NCI-H2227 treated with DMSO at 0.1 percent for 48 hours (cell line): ENCODE measurements around the gene PIK3R1.

ENCODE experiments used
- DNase-seq: peaks from one replicate; lab custom pipeline; 2025; lab: John Stamatoyannopoulos, UW

Gene PIK3R1

DNA sequence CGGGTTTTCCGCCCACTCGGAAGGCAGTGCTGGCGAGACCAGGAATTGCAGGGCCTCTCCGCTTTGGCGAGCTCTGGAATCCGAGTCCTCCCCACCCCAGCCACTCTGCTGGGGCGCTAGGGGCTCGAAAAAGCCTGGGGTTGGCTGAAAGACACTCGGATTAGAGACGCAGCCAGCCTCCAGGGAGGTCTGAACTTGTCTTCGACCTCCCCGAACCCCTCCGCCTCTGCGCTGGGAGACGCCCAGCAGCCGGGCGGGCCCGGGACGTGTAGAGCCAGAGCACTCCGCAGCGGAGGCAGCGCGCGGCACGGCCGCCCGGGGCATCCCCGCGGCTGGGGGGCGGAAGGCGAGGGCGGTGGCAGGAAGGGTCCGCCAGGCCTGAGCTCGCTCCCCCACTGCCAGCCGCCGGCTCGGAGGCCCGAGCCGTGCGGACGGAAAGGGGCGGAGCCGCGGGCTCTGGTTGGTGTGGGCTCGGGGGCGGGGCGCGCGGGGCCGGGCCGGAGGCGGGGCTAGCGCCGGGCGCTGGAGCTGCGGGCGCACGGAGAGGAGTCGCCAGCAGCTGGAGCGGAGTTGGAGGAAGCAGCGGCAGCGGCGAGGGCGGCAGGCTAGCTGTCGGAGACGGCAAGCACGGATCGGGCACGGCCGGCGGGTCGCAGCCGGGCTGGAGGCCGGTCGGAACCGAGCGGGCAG lies at the start of gene PIK3R1:
PIK3R1 (plus strand) TSS at position 549 of the 690 bp plus-strand sequence. CDS start 10,920 bp downstream, outside the sequence.
- DNase-seq, result peak; percentile 87

DNA sequence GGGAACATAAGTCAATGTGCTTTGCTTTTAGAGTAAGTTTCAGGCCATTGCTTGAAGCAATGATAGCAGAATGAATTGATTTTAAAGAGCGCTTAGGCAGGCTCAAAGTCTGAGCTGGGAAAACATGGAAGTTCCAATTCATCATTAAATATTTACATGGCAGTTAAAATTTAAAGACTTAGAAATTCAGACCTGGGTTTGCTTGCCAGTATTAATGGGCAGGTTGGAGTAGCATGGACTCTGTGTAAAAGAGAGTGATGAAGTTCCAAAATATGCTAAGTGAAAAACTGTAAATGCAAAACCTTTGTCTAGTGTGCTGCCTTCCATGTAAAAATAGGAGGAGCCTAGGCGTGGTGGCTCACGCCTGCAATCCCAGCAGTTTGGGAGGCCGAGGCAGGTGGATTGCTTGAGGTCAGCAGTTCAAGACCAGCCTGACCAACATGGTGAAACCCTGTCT lies 48.3 kb upstream of the PIK3R1 start:
- DNase-seq, result no peak

GRCh38 chr5:68169903-68170302 lies 45.7 kb upstream of the PIK3R1 start:
- DNase-seq, result no peak

- no peak for DNase-seq
These were observed 44.6 kb upstream of the PIK3R1 start for GRCh38 chr5:68170826-68171558.

GRCh38 chr5:68172314-68172713 lies 43.2 kb upstream of the PIK3R1 start:
- DNase-seq, result no peak

- no peak for DNase-seq
These were observed 42.5 kb upstream of the PIK3R1 start for GRCh38 chr5:68173007-68173406.

GRCh38 chr5:68176253-68176652 lies 39.3 kb upstream of the PIK3R1 start:
- no peak for DNase-seq

DNA sequence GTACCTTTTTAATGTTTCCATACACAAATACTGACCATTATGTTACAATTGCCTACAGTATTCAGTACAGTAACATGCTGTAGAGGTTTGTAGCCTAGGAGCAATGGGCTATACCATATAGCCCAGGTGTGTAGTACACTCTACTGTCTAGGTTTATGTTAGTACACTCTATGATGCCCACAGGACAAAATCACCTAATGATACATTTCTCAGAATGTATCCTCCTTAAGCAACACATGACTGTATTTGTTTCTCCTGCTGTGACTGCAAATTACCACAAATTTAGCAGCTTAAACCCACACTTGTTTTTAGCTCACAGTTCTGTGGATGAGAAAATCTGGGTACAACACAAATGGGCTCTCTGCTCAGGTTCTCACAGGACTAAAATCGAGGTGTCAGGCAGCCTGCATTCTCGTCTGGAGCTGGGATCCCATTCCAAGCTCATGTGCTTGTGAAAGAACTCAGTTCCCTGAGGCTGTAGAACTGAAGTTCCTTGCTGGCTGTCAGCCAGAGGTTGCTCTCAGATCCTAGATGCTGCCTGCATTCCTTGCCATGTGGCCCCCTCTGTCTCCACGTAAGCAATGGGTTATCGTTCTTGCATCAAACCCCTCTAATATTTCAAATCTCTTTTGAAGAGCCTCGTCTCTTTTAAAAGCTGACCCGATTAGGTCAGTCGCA lies 38.6 kb upstream of the PIK3R1 start:
- no peak for DNase-seq

- DNase-seq, result no peak
These were observed 37.9 kb upstream of the PIK3R1 start for GRCh38 chr5:68177676-68178075.

GRCh38 chr5:68178579-68178978 lies 37.0 kb upstream of the PIK3R1 start:
- no peak for DNase-seq

- no peak for DNase-seq
These were observed 35.2 kb upstream of the PIK3R1 start for GRCh38 chr5:68180121-68181038.

DNA sequence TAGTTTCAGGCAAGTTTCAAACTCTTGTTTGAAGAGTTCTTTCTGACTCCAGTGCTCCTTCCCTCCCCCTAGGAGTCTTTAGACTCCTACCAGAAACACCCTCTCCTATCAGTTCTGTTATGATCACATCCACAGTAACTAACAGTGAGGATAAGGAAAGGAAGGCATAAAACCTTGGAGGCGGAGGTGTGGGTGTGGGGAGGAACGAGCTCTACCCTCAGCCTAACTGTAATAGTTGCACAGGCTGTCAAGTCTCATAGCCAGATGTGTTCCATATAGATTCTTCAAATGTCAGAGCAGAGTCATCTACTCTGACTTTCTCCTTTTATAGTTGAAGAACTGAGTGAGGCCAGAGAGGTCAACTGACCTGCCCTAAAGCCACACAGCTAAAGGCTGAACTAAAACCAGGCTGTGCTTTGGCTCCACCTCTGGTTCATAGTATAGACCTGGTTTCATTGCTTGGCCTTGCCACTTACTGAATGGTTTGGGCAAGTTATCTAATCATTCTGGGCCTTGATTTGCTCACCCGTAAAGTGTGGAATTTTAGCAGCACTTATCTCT lies 34.4 kb upstream of the PIK3R1 start:
- no peak for DNase-seq

DNA sequence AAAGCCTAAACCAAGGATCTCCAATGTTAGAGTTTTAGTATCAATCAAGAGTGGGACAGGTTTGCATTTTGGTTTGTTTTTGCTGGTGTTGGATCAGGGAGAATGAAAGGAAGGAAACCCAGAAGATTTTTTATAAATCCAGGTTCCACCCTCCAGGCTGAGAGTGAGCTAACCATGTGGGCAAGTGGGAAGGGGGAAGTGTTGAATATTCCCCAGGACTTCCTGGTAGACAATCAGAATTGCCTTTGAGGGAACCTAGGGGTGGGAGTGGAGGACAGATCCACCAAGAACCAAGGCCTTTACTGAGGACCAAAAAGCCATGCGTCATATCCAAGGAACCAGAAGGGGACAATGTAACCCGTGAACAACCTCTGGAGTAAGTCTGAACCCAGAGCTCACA lies 33.5 kb upstream of the PIK3R1 start:
- no peak for DNase-seq

DNA sequence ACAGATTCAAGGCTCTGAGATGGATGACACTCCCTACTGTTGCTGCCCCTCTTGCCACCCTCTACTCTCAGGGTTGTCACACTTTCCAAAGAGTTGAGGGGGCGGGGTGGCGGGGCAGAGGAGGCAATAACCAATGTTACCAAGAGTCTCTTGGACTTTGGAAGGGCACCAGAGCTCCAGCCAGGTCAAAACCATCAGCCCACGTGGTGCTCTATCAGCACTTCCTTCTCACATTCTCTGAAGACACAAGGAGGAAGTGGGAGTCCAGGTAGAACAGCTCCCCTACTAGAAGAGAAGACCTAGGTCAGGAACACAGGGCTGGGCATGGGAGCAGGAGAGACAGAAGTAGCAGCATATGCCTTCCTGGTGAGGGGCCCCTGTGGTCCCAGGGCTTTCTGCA lies 33.0 kb upstream of the PIK3R1 start:
- DNase-seq, result no peak

DNA sequence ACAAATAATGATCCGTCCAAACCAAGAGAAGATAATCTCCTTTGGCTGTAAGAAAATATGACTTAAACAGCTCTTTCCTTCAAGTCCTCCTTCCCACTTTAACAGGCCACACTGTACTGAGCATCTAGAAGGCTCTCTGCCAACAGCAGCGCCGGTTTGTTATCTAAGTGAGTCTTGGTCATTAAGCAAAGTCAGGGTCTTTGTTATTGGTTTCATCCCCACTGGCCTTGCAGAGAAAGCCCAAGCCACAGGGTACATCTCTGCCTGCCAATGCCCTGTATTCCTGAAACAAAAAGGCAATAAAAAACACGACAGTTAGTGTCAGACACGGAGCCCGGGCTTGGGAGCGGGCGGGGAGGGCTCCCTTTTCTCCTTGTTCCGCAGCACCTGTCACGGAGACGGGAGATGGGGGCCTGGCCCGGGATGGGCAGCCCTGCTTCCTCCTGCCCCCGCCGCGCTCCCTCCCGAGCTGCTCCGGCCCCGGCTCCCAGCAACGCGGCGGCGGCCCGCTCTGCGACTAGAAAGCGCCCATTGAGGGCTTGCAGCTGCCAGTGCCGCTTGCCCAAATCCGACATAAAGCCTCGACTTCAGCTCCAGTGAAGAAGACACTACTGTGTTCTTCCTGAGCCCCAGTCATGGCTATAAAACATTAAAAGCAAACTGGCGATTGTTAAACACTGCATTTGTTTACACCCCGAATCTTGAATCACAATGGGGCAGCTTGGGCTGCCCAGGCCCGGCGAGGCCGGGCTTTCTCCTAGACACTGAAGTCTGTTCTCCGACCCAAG lies 28.1 kb upstream of the PIK3R1 start:
- no peak for DNase-seq

- no peak for DNase-seq
These were observed 26.4 kb upstream of the PIK3R1 start for GRCh38 chr5:68189171-68189570.

GRCh38 chr5:68189613-68190012 lies 25.9 kb upstream of the PIK3R1 start:
- DNase-seq, result no peak

DNA sequence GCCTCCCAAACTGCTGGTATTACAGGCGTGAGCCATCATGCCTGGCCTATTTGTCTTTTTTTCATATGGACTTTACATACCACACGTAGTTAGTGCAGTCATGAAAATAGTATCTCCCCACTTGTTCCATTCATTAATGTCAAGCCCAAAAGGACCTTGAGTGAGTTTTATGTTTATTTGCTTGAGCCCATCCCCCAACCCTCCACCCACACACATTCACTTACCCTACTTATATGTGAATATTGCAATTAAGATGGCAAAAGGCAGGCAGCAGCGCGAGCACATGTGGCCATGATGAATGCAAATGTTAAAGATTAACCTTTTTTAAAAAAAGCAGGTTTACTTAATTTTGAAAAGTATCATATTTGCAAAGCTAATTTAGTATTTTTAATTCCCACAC lies 24.9 kb upstream of the PIK3R1 start:
- DNase-seq, result no peak

DNA sequence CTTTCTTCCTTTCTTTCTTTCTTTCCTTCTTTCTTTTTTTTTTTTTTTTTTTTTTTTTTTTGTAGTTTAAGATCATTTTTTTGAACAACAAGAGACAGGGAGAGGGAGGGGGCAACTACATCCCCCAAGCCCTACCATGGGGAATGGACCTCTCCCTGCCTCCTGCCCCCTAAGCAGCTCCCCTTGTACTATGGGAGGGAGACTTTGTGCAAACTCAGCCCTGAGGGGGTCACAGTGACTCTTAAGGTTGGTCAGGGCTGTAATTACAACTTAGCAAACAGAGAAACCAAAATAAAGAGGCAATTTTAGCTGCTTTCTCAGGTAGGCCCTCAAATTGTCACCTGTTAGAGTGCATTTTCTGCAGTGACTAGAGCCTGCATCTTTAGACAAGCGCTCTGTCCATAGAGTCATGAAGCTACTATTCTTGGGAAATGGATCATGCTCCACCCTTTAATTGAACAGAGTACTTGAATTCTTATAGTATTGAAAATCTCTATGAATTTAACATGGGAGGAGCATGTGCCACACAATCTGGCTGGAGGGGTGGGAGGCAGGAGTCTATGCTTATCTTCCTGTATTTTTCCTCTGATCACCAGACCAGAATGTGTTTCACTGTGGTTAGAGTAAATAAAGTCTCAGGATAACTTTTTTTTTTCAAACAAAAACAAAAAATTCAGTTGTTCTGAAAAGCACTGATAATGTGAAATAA lies 24.3 kb upstream of the PIK3R1 start:
- no peak for DNase-seq

GRCh38 chr5:68192679-68193060 lies 22.9 kb upstream of the PIK3R1 start:
- DNase-seq, result no peak
